GM12878 (cell line): ENCODE results near the gene GSTP1. TPM values are rescaled to one million over a fixed set of nuclear protein-coding genes. Genes with fewer than 3 reads are reported as not detected.

Experiments used
- ATAC-seq: fragments of 200-7000 bp; cut with Tn5 transposase; 3 replicates; pipeline ENCODE4 v1.9.1; 2020; ENCODE audit warnings: mild to moderate bottlenecking, moderate library complexity
- BruUV-seq: library from RNA; stranded (reverse); fragments of 400-500 nt; replicated peaks from 2 replicates; lab custom pipeline; 2021; lab: Mats Ljungman, UMichigan
- CTCF ChIA-PET: fragments of 300-600 bp; sonication (Branson Sonifier 250); formaldehyde crosslinking; extraction: SDS; loops from one replicate; lab custom pipeline; 2021; ENCODE audit warnings: inconsistent platforms; lab: Yijun Ruan, JAX
- POLR2A ChIA-PET: fragments of 350-600 bp; formaldehyde crosslinking; extraction: SDS; loops from one replicate; lab custom pipeline; 2021; ENCODE audit warnings: inconsistent platforms; lab: Charles Lee
- RAD21 ChIA-PET: fragments of 300-600 bp; sonication (Branson Sonifier 250); formaldehyde crosslinking; loops from one replicate; lab custom pipeline; 2023; ENCODE audit warnings: antibody characterized with exemption; ENCODE audit not compliant: unreplicated experiment; lab: Charles Lee
- SMC1A ChIA-PET: fragments of 300-600 bp; sonication (Branson Sonifier 250); formaldehyde crosslinking; loops from one replicate; lab custom pipeline; 2023; ENCODE audit not compliant: unreplicated experiment, uncharacterized antibody; lab: Charles Lee
- DNase-seq: peaks from one replicate; pipeline ENCODE4 v3.0.0-alpha.2; 2011; ENCODE audit warnings: low read depth, low spot score
- FAIRE-seq: peaks from 3 replicates; lab custom pipeline; 2011; peaks lifted over from hg19 to GRCh38; lab: Jason Lieb, UNC
- H2AFZ ChIP-seq: 2 replicates; pipeline ENCODE4 v1.6.0; 2011; ENCODE audit warnings: low read depth, low read length, control low read depth; ENCODE audit not compliant: control insufficient read depth
- H3K27ac ChIP-seq: 2 replicates; pipeline ENCODE4 v1.5.1; 2011; ENCODE audit warnings: control low read depth; ENCODE audit not compliant: control insufficient read depth, insufficient read depth
- H3K27me3 ChIP-seq, 2 experiments: replicated peaks in 1 of 2; 2 replicates each; pipeline versions ENCODE4 v1.6.0 to v1.6.1; 2011; ENCODE audit warnings: low read length in 1 of 2; ENCODE audit not compliant: control insufficient read depth in 2 of 2, insufficient read depth in 2 of 2
- H3K36me3 ChIP-seq, 2 experiments: 2 replicates each; pipeline ENCODE4 v1.5.1; 2011; ENCODE audit warnings: low read length in 1 of 2; ENCODE audit not compliant: control insufficient read depth in 2 of 2, insufficient read depth in 2 of 2
- H3K4me1 ChIP-seq: 2 replicates; pipeline ENCODE4 v1.6.1; 2011; ENCODE audit warnings: mild to moderate bottlenecking, low read length, moderate library complexity, mixed read lengths; ENCODE audit not compliant: control insufficient read depth, insufficient read depth
- H3K4me2 ChIP-seq: 2 replicates; pipeline ENCODE4 v1.6.0; 2011; ENCODE audit warnings: control low read depth; ENCODE audit not compliant: control insufficient read depth, insufficient read depth
- H3K4me3 ChIP-seq: fragments of 200-600 bp; sonication (generic); 2 replicates; pipeline ENCODE4 v1.5.1; 2016
- H3K79me2 ChIP-seq: 2 replicates; pipeline ENCODE4 v1.6.0; 2011; ENCODE audit warnings: low read length; ENCODE audit not compliant: control insufficient read depth, insufficient read depth
- H3K9ac ChIP-seq: 2 replicates; pipeline ENCODE4 v1.8.0; 2011; ENCODE audit warnings: low read length, control low read depth, mixed read lengths; ENCODE audit not compliant: control insufficient read depth, insufficient read depth
- H3K9me3 ChIP-seq: replicated peaks from 3 replicates; pipeline ENCODE4 v1.5.1; 2011; ENCODE audit warnings: mild to moderate bottlenecking, low read length; ENCODE audit not compliant: control insufficient read depth, insufficient read depth
- H4K20me1 ChIP-seq: 2 replicates; pipeline ENCODE4 v1.6.0; 2011; ENCODE audit not compliant: control insufficient read depth, insufficient read depth
- PAX5 ChIP-seq: IDR thresholded peaks from 2 replicates; pipeline ENCODE4 v1.6.1; 2011; ENCODE audit warnings: low read depth, low read length, borderline replicate concordance
- SPI1 ChIP-seq: IDR thresholded peaks from 2 replicates; pipeline ENCODE4 v1.6.1; 2011; ENCODE audit warnings: low read depth, mild to moderate bottlenecking, low read length, moderate library complexity, borderline replicate concordance; ENCODE audit not compliant: insufficient read depth
- WGBS: methylation state at CpG from one replicate; pipeline ENCODE4 v1.1.6; 2016; ENCODE audit warnings: low lambda C conversion rate; ENCODE audit not compliant: insufficient replicate concordance, insufficient coverage; ENCODE audit errors: missing lambda C conversion rate; 5-methylcytosine and 5-hydroxymethylcytosine counted together
- in situ Hi-C: fragments of 300-500 bp; cut with MboI; formaldehyde crosslinking; loops from 9 replicates; pipeline ENCODE4 v1.14.3; 2018; ENCODE audit warnings: mixed read lengths
- intact Hi-C: fragments of 100-400 bp; cut with micrococcal nuclease; formaldehyde crosslinking; loops from one replicate; pipeline ENCODE4 v1.14.2; 2022; ENCODE audit not compliant: unreplicated experiment
- polyA plus RNA-seq, 11 experiments: library from polyadenylated mRNA; depleted of rRNA in 4 of 11; unstranded in 6 of 11; stranded (reverse) in 5 of 11; fragments of >200 nt; fragmentation: Nextera tagmentation in 4 of 11; fragmentation: Illumina TruSeq in 1 of 11; extraction: Ambion mirVana in 4 of 11; extraction: Trizol in 1 of 11; gene quantifications; 1 replicate in 1 of 11; 2 replicates in 10 of 11; pipeline versions ENCODE4 v1.2.1 to v1.2.3, GENCODE V29; 2011 to 2016; ENCODE audit warnings: inconsistent platforms in 2 of 11, missing spikeins in 2 of 11, low read depth in 1 of 11
- small RNA-seq: library from RNA; depleted of rRNA; stranded (forward); fragments of <200 nt; gene quantifications from one replicate; pipeline ENCODE3, GENCODE V24; 2014
- total RNA-seq, 4 experiments: library from RNA; depleted of rRNA in 3 of 4; stranded (reverse); fragments of >200 nt in 3 of 4; fragmentation: Illumina TruSeq in 1 of 4; extraction: Trizol in 1 of 4; gene quantifications; 2 replicates each; pipeline versions ENCODE4 v1.2.1 to v1.2.3, GENCODE V29; 2013 to 2021
- TF ChIP-seq, protein P1 (sequence below): fragments of 450-650 bp; IDR thresholded peaks from 2 replicates; pipeline ENCODE4 v1.6.1; 2018; ENCODE audit warnings: mild to moderate bottlenecking, low read depth, moderate library complexity; ENCODE audit not compliant: partially characterized antibody

GSTP1 gene
- total and polyA plus RNA-seq, 10 of the 15 experiments (the other 5 are each of a cell fraction or from before 2014, with no cell fraction given) = 469 to 1,788 (median 955) TPM

DNA sequence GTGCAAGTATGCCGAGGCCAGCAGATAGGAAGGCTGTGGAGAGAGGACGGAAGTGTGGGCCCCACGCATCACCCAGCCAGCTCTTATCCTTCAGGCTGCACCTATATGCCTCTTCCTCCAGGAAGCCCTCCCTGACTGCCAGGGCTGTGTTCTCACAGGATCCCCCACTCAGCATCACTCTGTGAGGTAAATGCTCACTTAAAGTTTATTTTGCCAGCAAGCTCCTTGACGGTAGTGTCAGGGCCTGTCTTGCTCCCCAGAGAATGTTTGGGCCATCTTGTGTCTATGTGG, 51.6 kb downstream of the GSTP1 start:
- CTCF ChIA-PET = interaction anchor here (1.1 to 2.0 kb wide), 3 partner anchors 15 to 53 kb away, joined by 3 to 21 read pairs (median 3); partner anchors contain the start of gene ACY3
- RAD21 ChIA-PET = interaction anchor here (1.5 kb wide), 1 partner anchor 21 kb away, joined by 4 read pairs; no protein-coding TSS in a partner anchor
- POLR2A ChIA-PET = interaction anchor here (0.7 to 1.0 kb wide), 3 partner anchors 8 to 363 kb away, joined by 3 to 5 read pairs (median 3); no protein-coding TSS in a partner anchor
- 80% methylated on average over 4 of the region's 4 CpGs for WGBS
- Histone ChIP-seq H3K9ac (no peak overlapping the region), H3K27ac (no peak overlapping the region), H4K20me1 (no peaks in the 10 kb centered on the region), H3K27me3 (no peaks in the 10 kb centered on the region; a peak in 1 of 4 replicates), H3K79me2 (no peaks in the 10 kb centered on the region), H3K36me3 (no peaks in the 10 kb centered on the region), H3K4me2 (no peak overlapping the region), H3K4me3 (no peak overlapping the region), H3K9me3 (no peaks in the 10 kb centered on the region), H2AFZ (no peak overlapping the region), H3K4me1 (peaks cover 13% of the 10 kb centered on the region)
- in situ Hi-C loops = no loop called here
- DNase-seq (no peak), ATAC-seq (no peak), FAIRE-seq (no peak)
- intact Hi-C loops = no loop called here
- BruUV-seq = no TSS peak
- TF ChIP-seq SPI1 (no peak), PAX5 (no peak)
- TF ChIP-seq, protein P1, sequence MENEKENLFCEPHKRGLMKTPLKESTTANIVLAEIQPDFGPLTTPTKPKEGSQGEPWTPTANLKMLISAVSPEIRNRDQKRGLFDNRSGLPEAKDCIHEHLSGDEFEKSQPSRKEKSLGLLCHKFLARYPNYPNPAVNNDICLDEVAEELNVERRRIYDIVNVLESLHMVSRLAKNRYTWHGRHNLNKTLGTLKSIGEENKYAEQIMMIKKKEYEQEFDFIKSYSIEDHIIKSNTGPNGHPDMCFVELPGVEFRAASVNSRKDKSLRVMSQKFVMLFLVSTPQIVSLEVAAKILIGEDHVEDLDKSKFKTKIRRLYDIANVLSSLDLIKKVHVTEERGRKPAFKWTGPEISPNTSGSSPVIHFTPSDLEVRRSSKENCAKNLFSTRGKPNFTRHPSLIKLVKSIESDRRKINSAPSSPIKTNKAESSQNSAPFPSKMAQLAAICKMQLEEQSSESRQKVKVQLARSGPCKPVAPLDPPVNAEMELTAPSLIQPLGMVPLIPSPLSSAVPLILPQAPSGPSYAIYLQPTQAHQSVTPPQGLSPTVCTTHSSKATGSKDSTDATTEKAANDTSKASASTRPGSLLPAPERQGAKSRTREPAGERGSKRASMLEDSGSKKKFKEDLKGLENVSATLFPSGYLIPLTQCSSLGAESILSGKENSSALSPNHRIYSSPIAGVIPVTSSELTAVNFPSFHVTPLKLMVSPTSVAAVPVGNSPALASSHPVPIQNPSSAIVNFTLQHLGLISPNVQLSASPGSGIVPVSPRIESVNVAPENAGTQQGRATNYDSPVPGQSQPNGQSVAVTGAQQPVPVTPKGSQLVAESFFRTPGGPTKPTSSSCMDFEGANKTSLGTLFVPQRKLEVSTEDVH = no peak
- SMC1A ChIA-PET = interaction anchor here (1.7 kb wide), 1 partner anchor 11 kb away, joined by 6 read pairs; no protein-coding TSS in a partner anchor

Small RNAs within 50 kb of the gene (small RNA-seq; reads per million reads assigned to genes)
- not detected for gene AP003385.3

Other genes with a start within 250 kb of the GSTP1 start
Only the 7 nearest of the 21 such genes appear.
- gene PITPNM1, start 78.4 kb upstream of the GSTP1 start, total RNA-seq (2014; rRNA removed) = 28.3 and 47.4 TPM in 2 replicates
- 10.5 and 13.7 TPM in 2 replicates for gene PITPNM1, start 78.4 kb upstream of the GSTP1 start, total RNA-seq (2014; rRNA removed; fragmentation: Illumina TruSeq; extraction: Trizol)
- gene PITPNM1, start 78.4 kb upstream of the GSTP1 start, total RNA-seq (2021) = 56.8 and 60.9 TPM in 2 replicates
- 13.7 and 16.9 TPM in 2 replicates for gene PITPNM1, start 78.4 kb upstream of the GSTP1 start, polyA plus RNA-seq (2011; rRNA removed)
- 5.8 and 16.1 TPM in 2 replicates for gene PITPNM1, start 78.4 kb upstream of the GSTP1 start, polyA plus RNA-seq (2014; fragmentation: Illumina TruSeq; extraction: Trizol)
- under 1 TPM; 0.11 to 0.49 TPM for gene PITPNM1, start 78.4 kb upstream of the GSTP1 start, polyA plus RNA-seq (2014; fragmentation: Nextera tagmentation; extraction: Ambion mirVana)
- gene PITPNM1, start 78.4 kb upstream of the GSTP1 start, polyA plus RNA-seq (2014; rRNA removed) = 43.7 and 46.0 TPM in 2 replicates
- gene PITPNM1, start 78.4 kb upstream of the GSTP1 start, polyA plus RNA-seq (2016; fragmentation: Nextera tagmentation; extraction: Ambion mirVana) = 10 to 100 TPM; 15.6 to 19.5 TPM
- 36.2 and 45.5 TPM in 2 replicates for gene CDK2AP2, start 75.7 kb upstream of the GSTP1 start, total RNA-seq (2014; rRNA removed)
- gene CDK2AP2, start 75.7 kb upstream of the GSTP1 start, total RNA-seq (2014; rRNA removed; fragmentation: Illumina TruSeq; extraction: Trizol) = 17.2 and 19.2 TPM in 2 replicates
- 58.8 and 60.7 TPM in 2 replicates for gene CDK2AP2, start 75.7 kb upstream of the GSTP1 start, total RNA-seq (2021)
- gene CDK2AP2, start 75.7 kb upstream of the GSTP1 start, polyA plus RNA-seq (2011; rRNA removed) = 6.7 and 15.9 TPM in 2 replicates
- gene CDK2AP2, start 75.7 kb upstream of the GSTP1 start, polyA plus RNA-seq (2014; fragmentation: Illumina TruSeq; extraction: Trizol) = 5.8 and 36.3 TPM in 2 replicates
- gene CDK2AP2, start 75.7 kb upstream of the GSTP1 start, polyA plus RNA-seq (2014; fragmentation: Nextera tagmentation; extraction: Ambion mirVana) = 10 to 100 TPM in 1 of 2 experiments, 1 to 10 TPM in 1; 8.0 to 18.0 TPM
- gene CDK2AP2, start 75.7 kb upstream of the GSTP1 start, polyA plus RNA-seq (2014; rRNA removed) = 51.4 and 55.4 TPM in 2 replicates
- gene CDK2AP2, start 75.7 kb upstream of the GSTP1 start, polyA plus RNA-seq (2016; fragmentation: Nextera tagmentation; extraction: Ambion mirVana) = 100 to 1,000 TPM; 150 to 177 TPM
- not detected in 2 replicates for gene CABP2, start 60.4 kb upstream of the GSTP1 start, total RNA-seq (2014; rRNA removed)
- not detected in 2 replicates for gene CABP2, start 60.4 kb upstream of the GSTP1 start, total RNA-seq (2014; rRNA removed; fragmentation: Illumina TruSeq; extraction: Trizol)
- gene CABP2, start 60.4 kb upstream of the GSTP1 start, total RNA-seq (2021) = not detected in 2 replicates
- not detected in 2 replicates for gene CABP2, start 60.4 kb upstream of the GSTP1 start, polyA plus RNA-seq (2011; rRNA removed)
- gene CABP2, start 60.4 kb upstream of the GSTP1 start, polyA plus RNA-seq (2014; fragmentation: Illumina TruSeq; extraction: Trizol) = not detected in 2 replicates
- not detected for gene CABP2, start 60.4 kb upstream of the GSTP1 start, polyA plus RNA-seq (2014; fragmentation: Nextera tagmentation; extraction: Ambion mirVana)
- not detected in 2 replicates for gene CABP2, start 60.4 kb upstream of the GSTP1 start, polyA plus RNA-seq (2014; rRNA removed)
- gene CABP2, start 60.4 kb upstream of the GSTP1 start, polyA plus RNA-seq (2016; fragmentation: Nextera tagmentation; extraction: Ambion mirVana) = not detected
- gene NDUFV1, start 23.1 kb downstream of the GSTP1 start, total RNA-seq (2014; rRNA removed) = 301 and 330 TPM in 2 replicates
- gene NDUFV1, start 23.1 kb downstream of the GSTP1 start, total RNA-seq (2014; rRNA removed; fragmentation: Illumina TruSeq; extraction: Trizol) = 162 and 166 TPM in 2 replicates
- gene NDUFV1, start 23.1 kb downstream of the GSTP1 start, total RNA-seq (2021) = 310 and 312 TPM in 2 replicates
- gene NDUFV1, start 23.1 kb downstream of the GSTP1 start, polyA plus RNA-seq (2011; rRNA removed) = 97.9 and 184 TPM in 2 replicates
- gene NDUFV1, start 23.1 kb downstream of the GSTP1 start, polyA plus RNA-seq (2014; fragmentation: Illumina TruSeq; extraction: Trizol) = 37.6 and 129 TPM in 2 replicates
- gene NDUFV1, start 23.1 kb downstream of the GSTP1 start, polyA plus RNA-seq (2014; fragmentation: Nextera tagmentation; extraction: Ambion mirVana) = 10 to 100 TPM in 1 of 2 experiments, 1 to 10 TPM in 1; 8.2 to 51.7 TPM
- gene NDUFV1, start 23.1 kb downstream of the GSTP1 start, polyA plus RNA-seq (2014; rRNA removed) = 277 and 312 TPM in 2 replicates
- 100 to 1,000 TPM; 348 to 380 TPM for gene NDUFV1, start 23.1 kb downstream of the GSTP1 start, polyA plus RNA-seq (2016; fragmentation: Nextera tagmentation; extraction: Ambion mirVana)
- 15.9 and 18.2 TPM in 2 replicates for gene NUDT8, start 46.1 kb downstream of the GSTP1 start, total RNA-seq (2014; rRNA removed)
- 3.3 and 4.8 TPM in 2 replicates for gene NUDT8, start 46.1 kb downstream of the GSTP1 start, total RNA-seq (2014; rRNA removed; fragmentation: Illumina TruSeq; extraction: Trizol)
- 16.5 and 16.9 TPM in 2 replicates for gene NUDT8, start 46.1 kb downstream of the GSTP1 start, total RNA-seq (2021)
- gene NUDT8, start 46.1 kb downstream of the GSTP1 start, polyA plus RNA-seq (2011; rRNA removed) = 1.6 and 3.7 TPM in 2 replicates
- 0.30 and 2.9 TPM in 2 replicates for gene NUDT8, start 46.1 kb downstream of the GSTP1 start, polyA plus RNA-seq (2014; fragmentation: Illumina TruSeq; extraction: Trizol)
- gene NUDT8, start 46.1 kb downstream of the GSTP1 start, polyA plus RNA-seq (2014; fragmentation: Nextera tagmentation; extraction: Ambion mirVana) = 1 to 10 TPM in 1 of 2 experiments, under 1 TPM in 1; 0.32 to 1.1 TPM
- 14.9 and 18.8 TPM in 2 replicates for gene NUDT8, start 46.1 kb downstream of the GSTP1 start, polyA plus RNA-seq (2014; rRNA removed)
- 10 to 100 TPM; 16.9 to 17.7 TPM for gene NUDT8, start 46.1 kb downstream of the GSTP1 start, polyA plus RNA-seq (2016; fragmentation: Nextera tagmentation; extraction: Ambion mirVana)
- 0.22 and 0.23 TPM in 2 replicates for gene TBX10, start 56.0 kb downstream of the GSTP1 start, total RNA-seq (2014; rRNA removed)
- gene TBX10, start 56.0 kb downstream of the GSTP1 start, total RNA-seq (2014; rRNA removed; fragmentation: Illumina TruSeq; extraction: Trizol) = 0.18 TPM in 1 of 2 replicates, not detected in the other
- gene TBX10, start 56.0 kb downstream of the GSTP1 start, total RNA-seq (2021) = 0.16 and 0.26 TPM in 2 replicates
- not detected in 2 replicates for gene TBX10, start 56.0 kb downstream of the GSTP1 start, polyA plus RNA-seq (2011; rRNA removed)
- 0.10 and 0.16 TPM in 2 replicates for gene TBX10, start 56.0 kb downstream of the GSTP1 start, polyA plus RNA-seq (2014; fragmentation: Illumina TruSeq; extraction: Trizol)
- gene TBX10, start 56.0 kb downstream of the GSTP1 start, polyA plus RNA-seq (2014; fragmentation: Nextera tagmentation; extraction: Ambion mirVana) = not detected
- gene TBX10, start 56.0 kb downstream of the GSTP1 start, polyA plus RNA-seq (2014; rRNA removed) = 0.15 and 0.44 TPM in 2 replicates
- gene TBX10, start 56.0 kb downstream of the GSTP1 start, polyA plus RNA-seq (2016; fragmentation: Nextera tagmentation; extraction: Ambion mirVana) = under 1 TPM in 1 of 2 experiments, not detected in 1; 0.17 TPM
- gene ACY3, start 66.9 kb downstream of the GSTP1 start, total RNA-seq (2014; rRNA removed) = 20.2 and 27.8 TPM in 2 replicates
- 12.2 and 12.8 TPM in 2 replicates for gene ACY3, start 66.9 kb downstream of the GSTP1 start, total RNA-seq (2014; rRNA removed; fragmentation: Illumina TruSeq; extraction: Trizol)
- gene ACY3, start 66.9 kb downstream of the GSTP1 start, total RNA-seq (2021) = 23.5 and 24.3 TPM in 2 replicates
- 0.33 and 0.83 TPM in 2 replicates for gene ACY3, start 66.9 kb downstream of the GSTP1 start, polyA plus RNA-seq (2011; rRNA removed)
- 6.3 and 17.8 TPM in 2 replicates for gene ACY3, start 66.9 kb downstream of the GSTP1 start, polyA plus RNA-seq (2014; fragmentation: Illumina TruSeq; extraction: Trizol)
- 10 to 100 TPM; 13.1 to 14.4 TPM for gene ACY3, start 66.9 kb downstream of the GSTP1 start, polyA plus RNA-seq (2014; fragmentation: Nextera tagmentation; extraction: Ambion mirVana)
- gene ACY3, start 66.9 kb downstream of the GSTP1 start, polyA plus RNA-seq (2014; rRNA removed) = 30.7 and 36.1 TPM in 2 replicates
- 10 to 100 TPM; 16.8 to 22.4 TPM for gene ACY3, start 66.9 kb downstream of the GSTP1 start, polyA plus RNA-seq (2016; fragmentation: Nextera tagmentation; extraction: Ambion mirVana)